GM19455 (cell line): Measurements from ENCODE around the gene HTATIP2.
A peak's percentile ranks its signal among the peaks of the same experiment; 100 is the strongest.
"Not testable (repeated sequence)": the region's sequence is repeated elsewhere in the genome, so short reads cannot be mapped to it uniquely, and the experiment has no call there.

Source experiments
- ATAC-seq: cut with Tn5 transposase; IDR thresholded peaks from one replicate; pipeline ENCODE4 v1.9.1; 2021; ENCODE audit not compliant: unreplicated experiment

HTATIP2 gene

DNA sequence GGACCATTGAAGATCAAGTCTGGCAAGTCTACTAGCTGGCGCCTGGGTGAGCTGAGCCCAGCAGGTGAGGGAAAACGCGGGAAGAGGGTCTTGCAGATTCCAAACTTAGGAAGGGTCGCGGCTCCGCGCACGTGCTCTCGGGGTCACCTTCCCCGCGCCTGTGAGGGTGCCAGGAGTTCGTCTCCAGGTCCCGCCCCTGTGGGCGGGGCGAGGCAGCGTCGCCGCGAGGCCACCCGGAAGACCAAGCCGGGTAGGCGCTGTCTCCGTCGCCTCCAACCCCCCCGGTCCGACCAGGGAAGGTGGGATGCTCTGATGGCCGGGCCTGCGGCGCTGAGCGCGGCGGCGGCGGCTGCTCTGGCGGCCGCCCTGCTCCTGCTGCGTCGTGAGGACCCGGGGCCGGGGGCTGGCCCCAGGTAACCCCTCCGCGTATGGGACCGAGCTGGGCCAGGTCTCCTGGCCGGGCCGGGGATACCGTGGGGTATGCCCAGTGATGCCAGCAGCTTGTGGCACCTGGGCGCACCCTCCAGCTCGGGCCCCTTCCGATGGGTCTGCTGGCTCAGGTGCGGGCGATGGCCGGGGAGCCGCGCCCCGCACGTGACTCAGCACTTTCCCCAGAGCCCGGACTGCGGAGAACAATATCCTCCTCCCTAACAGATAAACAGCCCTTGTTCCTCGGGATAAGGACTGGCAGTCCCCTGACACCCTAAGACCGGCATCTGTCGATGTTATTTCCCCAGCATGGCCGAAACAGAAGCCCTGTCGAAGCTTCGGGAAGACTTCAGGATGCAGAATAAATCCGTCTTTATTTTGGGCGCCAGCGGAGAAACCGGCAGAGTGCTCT lies at the start of gene HTATIP2:
Gene HTATIP2 (plus strand): TSS at position 215 of the 841 bp plus-strand sequence. CDS start 524 bp downstream, at position 739.
- peak; percentile 98 for ATAC-seq

DNA sequence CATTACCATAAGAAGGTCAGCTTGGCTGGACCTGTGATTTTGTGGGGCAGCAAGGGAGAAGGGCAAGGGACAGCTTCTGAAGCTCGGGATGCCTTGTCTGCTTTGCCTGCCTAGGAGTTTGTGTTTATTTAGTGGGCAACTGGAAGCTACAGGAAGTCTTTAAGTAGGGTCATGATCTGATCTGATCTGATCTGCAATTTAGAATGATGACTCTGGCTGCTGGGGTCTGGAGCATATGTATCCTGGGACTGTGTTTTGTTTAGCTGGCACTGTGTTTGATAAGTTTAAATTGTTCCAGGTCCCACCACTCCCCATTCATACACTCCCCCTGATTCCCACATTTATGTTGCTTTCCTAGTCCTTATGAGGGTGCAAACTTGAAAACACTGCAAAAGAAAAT lies 47.7 kb upstream of the HTATIP2 start:
- ATAC-seq: no peak

DNA sequence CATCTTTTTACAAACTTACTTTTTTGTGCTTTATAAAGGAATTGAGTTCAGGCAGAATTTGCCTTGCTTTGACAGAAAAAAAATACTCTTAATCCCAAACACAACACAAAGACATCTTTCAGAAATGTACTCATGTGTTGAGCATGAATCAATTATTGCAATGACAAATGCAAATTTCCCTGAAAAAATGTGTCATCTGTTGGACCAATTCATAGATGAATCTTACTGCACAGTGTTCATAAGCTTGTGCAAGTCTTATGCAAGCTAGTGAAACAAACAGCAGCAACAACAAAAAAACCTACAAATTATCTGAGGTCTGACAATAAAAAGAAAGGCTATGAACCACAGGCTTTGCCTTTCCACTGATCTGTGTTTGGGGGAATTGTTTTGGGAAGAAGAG lies 42.3 kb upstream of the HTATIP2 start:
- no peak for ATAC-seq

DNA sequence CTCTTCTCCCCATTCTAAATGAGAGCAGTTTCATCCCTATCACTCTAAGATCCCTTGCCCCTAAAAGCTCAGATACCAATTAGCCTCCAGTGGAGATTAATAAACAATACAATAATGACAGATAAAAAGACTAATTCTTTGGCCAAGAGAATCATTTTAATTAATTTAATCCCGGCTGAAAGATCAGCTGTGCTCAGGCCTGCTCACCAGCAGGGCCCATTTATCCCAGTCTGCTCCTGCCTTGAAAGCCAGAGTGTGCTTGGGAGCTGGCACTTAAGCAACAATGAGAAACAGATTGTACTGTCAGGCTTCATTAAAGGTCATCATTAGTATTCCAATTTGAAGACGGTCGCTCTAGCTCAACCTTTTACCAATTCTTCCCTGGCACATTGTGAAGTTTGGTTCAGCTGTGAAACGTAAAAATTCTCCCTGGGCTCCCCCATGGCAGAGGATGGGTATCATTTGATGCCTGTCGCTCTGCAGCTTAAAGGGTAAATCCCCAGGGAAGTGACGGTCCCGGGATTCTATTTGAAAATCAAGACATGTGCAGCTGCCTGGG lies 36.1 kb upstream of the HTATIP2 start:
- no peak for ATAC-seq

DNA sequence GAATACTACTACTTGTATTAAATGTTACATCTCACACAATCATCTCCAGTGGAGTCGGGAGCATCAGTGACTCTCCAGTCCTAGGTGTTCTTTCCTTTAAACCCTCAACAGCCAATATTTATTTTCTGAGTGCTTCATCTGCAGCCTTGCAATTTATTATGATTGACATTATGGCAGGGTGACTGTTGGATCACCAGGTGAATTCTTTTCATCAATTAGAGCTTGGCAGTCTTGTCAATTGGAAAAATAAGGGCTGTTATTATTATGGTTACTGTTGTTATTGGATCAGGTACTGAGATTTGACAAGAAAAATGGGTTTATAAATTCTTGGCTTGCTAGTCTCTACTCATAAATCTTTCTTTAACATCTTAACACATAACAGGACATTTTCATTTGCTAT lies 27.5 kb upstream of the HTATIP2 start:
- ATAC-seq: no peak

DNA sequence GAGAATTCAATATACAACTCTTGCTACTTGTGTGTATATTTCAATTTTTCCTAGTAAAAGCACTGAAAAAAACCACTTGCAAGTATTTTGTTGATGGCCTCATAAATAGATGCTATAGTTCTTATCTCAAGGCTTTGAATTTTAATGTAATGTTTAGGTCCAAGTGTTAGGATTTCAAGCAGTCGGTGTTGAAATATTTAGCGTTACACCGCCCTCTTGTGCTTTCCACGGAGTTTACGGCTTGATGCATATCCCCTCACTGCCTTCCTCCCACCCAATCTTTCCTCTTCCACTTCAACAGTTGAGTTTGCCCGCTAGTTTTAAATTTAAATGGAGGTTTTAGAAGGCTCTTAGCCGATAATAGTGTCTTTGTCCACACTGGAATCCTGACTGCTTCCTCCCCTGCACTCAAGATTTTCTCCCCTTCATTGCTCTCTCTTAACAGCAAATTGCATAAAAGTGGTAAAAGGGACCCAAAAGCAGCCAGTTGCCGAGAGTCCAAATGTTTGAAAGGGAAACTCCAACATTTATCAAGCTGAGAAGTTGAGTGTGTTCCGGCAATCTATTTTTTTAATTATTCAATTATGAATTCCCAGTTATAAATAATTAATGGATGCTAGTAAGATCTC lies 25.9 kb upstream of the HTATIP2 start:
- no peak for ATAC-seq

DNA sequence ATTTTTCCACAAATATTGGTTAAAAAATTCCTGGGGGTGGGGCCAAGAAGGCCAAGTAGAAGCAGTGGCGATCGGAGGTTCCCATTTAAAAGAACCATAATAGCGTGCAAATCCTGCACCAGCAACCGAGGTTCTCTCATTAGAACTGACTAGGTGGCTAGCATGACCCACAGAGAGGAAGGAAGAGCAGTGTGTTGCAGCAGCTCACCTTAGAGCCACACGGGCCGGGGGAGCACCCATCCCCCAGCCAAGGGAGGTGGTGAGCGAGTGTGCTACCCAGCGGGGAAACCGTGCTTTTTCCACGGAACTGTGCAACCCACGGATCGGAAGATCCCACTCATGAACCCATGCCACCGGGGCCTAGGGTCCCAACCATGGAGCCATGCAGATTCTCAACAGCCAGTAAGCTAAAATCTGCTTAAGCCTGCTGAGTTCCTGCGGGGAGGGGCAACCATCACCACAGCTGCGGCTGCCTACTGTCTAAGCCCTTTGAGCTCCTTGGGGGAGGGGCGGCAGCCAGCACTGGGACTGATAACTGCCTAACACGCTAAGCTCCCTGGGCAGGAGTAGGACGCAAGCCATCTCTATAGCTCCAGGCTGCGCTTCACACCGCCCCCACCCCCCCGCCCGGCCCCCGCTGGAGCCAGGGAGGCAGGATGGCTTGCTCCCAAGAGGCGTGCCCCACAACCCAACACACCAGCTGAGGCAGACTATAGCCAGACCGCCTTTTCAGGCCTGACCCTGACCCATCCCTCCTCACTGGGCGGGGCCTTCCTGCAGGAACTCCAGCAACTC lies 21.0 kb upstream of the HTATIP2 start:
- ATAC-seq: no peak

DNA sequence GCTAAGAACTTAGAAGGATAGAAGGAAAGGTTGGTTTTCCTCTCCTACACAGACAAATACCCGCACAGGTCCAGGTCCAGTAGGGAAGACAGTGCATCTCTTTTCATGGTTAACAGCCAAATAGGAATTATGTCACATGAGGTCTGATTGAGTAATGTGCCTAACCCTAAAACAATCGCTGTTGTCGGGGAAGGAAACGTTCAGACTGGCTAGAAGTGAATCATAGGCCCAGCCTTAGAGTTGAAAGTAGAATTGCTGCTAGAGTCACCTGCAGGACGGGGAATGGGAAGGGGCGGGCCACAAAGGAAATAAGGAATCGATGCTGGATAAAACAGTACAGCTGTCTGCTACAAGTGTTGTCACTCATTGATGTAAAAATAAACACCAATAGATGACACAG lies 12.4 kb upstream of the HTATIP2 start:
- no peak for ATAC-seq

DNA sequence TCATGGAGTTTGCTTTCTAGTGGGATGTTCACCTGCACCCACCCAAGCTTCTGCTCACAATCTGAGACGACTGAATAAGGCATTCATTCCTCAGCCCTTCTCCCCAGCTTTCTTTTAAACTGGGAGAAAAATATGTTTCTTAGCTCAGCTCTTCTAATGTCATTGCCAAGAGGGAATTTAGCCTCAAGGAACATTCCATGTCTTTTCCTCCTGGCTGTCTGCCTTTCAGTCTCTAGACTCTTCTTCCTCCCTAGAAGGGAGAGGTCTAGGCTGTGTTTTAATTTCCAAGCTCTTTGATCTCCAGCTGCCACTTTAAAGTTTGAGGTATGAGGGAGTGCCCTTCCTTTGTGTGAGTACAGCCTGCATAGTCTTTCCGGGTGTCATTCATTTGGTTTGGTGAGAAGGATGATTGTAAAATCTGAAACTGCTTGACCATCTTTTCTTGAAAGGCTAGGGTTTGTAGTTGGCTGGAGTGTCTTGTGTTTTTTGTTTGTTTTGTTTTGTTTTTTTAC lies 11.7 kb upstream of the HTATIP2 start:
- no peak for ATAC-seq

DNA sequence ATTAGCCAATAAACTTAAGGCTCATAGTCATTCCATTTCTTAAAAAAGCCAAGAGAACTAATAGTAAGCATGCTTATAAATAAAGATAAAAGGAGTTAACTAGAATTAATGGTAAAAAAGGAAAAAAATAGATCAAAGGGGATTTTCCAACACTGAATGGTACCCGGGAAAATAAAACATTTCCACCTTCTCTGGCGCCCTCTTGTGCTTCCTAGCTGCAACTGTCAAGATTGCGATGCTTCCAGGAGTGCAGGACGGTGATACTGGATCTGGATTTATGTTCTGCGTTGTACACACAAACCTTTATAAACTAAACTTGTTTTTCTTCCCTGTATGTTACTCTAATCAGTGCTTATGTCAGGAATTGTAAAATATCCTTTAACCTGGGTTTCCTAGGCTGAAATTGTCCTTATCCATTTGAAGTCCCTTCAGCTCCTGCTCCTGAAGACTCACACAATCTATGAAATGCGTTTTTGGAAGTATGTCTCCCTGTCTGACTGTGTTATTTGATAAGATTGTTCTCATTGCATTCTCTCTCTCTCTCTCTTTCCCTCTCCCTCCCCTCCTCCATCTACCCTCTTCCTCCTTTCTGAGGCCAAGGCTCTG lies 9.6 kb upstream of the HTATIP2 start:
- ATAC-seq: peak; percentile 50

DNA sequence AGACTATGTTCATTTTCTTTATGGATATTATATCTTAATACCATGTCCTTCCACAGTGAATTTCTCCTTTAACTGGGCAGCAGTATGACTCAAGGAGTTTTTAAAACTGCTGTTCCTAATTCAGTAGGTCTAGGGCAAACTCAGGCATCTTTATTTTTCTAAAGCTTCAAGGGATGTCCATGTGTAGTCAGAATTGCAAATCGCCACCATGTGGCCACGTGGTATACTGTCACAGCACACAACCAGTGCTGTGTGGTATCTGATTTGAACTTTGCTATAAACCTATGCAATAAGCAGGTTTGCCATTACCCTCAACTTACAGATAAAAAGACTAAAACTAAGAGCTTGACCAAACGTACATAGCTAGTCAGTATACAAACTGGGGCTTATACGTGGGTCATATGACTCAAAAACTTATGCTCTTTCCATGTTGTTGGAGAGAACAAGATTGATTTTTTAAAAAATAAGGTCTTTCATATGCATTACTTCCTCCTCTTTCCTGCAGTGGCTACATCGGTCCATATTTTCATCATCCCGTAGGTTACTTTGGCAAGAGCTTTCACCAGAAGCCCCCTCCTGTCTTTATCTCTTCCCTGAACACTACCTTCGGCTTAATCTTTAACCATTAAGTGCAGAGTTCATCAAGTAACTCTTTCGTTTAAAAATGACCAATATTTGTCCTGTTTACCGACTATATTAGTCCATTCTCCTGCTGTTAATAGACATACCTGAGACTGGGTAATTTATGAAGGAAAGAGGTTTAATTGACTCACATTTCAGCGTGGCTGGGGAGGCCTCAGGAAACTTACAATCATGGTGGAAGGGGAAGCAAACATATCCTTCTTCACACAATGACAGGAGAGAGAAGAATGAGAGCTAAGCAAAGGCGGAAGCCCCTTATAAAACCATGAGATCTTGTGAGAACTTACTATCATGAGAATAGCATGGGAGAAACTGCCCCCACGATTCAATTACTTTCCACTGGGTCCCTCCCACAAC lies 8.0 kb upstream of the HTATIP2 start:
- ATAC-seq: peak; percentile 81

DNA sequence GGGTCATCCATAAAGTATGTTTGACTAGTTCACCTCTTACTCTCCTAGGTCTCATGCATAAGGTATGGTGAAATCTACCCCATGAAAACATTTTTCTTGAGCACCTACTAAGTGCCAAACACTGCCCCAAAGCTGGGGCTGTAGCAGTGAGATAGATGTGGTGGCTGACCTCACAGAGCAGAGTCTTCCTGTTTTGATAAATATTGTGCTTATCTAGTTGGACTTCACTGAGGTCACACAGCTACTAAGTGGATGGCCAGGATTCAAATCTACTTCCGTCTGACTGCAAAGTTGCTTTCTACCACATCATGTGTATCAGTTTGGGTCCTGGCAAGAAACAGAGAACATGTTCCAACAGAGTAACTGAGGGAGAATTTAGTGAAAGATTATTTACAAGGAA lies 6.4 kb upstream of the HTATIP2 start:
- ATAC-seq: no peak

DNA sequence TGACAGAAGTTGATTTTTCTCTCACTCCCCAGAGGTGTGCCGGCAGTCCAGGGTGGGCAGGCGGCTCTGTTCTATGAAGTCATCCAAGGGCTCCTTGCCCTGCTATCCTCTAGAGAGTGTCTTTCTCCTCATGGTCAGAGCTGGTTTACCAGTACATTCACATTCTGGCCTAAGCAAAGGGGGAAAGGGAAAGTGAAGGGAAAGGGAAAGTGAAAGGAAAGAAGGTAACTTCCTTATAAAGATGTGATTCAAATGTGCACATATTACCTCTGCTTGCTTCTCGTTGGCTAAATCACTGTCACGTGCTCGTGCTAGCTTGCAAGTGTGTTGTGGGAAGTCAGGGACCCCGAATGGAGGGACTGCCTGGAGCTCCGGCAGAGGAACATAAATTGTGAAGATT lies 2.9 kb upstream of the HTATIP2 start:
- ATAC-seq: no peak

DNA sequence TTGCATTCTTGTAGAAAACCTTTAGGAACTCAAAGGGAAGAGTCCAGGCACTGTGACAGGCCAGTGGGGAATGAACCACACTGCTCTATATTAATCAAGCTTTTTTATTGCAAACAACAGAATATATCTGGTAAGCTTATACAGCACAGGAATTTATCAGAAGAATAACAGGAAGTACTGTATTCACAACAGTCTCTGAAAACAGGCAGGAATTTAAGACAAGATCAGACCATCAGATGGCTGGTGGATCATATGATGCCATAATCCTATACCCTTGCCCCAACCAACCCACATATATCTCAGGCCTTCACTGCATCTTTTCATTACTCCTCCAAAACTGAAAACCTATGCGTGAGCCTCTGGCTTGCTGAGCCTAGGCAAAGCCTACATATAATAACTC lies 1.0 kb upstream of the HTATIP2 start:
- ATAC-seq: no peak

DNA sequence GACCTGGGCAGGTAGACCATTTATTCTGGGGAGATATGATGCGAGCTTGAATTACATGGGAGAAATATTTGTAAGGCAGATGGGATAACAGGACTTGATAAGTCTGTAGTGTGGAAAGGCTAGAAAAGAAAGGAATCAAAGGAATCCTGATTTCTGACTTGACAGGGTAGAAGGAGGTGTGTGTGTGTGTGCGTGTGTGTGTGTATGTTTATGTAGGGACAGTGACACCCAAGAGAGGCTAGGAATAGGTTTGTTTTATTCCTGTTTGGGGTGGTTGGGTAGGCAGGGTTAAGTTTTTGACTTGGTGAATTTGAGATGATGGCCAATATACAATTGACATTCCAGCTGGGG lies 390 bp upstream of the HTATIP2 start:
- ATAC-seq: no peak

DNA sequence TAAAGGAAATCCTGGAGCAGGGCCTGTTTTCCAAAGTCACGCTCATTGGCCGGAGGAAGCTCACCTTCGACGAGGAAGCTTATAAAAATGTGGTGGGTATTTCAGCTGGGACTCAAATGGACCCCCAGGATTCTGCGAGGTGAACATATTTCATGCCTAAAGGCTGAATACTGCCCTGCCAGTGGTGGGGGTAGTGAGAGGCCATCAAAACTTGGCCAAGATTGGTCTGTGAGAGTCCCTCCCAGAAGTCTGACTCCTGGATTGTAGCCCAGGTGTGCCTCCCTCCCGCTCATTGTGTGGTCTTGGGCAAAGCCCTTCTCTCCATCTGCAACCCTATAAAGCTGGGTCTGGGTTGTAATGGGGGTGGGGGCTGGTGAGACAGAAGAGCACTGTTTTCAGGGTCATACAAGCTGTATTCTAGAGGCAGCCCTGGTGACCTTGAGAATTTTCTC lies 853 bp downstream of the HTATIP2 start:
- no peak for ATAC-seq

DNA sequence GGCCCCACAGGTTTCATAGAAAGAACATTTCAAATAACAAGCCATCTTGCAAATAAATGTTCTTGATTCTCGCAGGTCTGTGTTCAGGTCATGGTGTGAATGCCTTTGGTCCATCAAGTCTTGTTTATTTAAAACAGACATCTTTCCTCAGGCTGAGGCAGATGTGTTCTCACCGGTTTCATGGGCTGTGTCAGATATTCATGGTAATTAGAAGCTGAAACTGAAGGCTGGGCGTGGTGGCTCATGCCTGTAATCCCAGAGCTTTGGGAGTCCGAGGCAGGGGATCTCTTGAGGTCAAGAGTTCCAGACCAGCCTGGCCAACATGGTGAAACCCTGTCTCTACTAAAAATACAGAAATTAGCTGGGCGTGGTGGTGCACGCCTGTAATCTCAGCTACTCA lies 2.0 kb downstream of the HTATIP2 start:
- ATAC-seq: not testable (repeated sequence)

DNA sequence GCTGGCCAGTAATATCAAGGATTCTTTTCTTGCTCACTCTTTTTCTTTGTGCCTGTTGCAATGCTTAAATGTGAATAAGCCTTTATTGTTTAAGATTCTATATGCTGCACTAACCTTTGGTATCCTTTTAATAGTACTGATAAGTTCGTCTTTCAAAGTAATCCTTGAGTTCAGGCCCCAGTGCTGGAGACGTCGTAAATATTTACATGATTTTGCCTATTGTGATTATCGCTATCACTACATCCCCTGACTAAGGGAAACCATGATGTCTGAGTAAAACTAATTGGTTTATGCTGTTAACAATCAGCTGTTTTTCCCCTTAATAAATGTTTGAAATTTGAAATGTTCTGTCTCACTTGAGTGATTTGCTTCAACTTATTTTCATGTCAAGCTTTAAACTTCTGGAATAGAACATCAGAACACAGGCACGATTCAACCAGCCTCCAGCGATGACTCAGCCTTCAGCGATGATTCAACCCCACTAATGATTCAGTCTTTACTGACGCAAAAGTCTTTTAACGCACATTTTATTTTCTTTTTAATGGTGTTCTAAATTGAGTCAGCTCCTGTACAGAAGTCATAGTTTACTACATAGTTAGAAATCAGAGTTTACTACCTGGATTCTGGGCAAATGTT lies 3.9 kb downstream of the HTATIP2 start:
- no peak for ATAC-seq

DNA sequence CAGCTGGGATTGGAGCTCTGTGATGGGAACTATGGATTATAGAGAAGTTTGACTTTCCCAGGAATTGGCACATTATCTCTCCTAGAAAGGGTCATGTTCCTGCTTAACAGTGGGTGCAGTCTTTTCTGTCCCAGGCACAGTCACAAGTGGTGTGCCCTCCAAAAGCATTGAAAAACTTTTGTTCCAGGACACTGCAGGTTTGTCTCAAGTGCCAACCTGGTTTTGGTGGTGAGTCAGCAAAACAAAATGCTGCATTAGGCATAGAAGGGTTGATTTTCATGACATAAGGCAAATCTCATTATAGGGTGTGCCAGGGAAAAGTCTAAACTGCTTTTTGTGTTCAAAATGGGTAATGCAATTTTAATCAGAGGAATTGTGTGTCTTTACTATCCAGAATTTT lies 4.9 kb downstream of the HTATIP2 start:
- no peak for ATAC-seq
